ENCODE measurements around the gene SCN5A. TPM values are rescaled to one million over a fixed set of nuclear protein-coding genes. Genes with fewer than 3 reads are reported as not detected.

SCN5A gene
- total RNA-seq, 1 experiment from 2014 or later = 11.5 TPM

DNA sequence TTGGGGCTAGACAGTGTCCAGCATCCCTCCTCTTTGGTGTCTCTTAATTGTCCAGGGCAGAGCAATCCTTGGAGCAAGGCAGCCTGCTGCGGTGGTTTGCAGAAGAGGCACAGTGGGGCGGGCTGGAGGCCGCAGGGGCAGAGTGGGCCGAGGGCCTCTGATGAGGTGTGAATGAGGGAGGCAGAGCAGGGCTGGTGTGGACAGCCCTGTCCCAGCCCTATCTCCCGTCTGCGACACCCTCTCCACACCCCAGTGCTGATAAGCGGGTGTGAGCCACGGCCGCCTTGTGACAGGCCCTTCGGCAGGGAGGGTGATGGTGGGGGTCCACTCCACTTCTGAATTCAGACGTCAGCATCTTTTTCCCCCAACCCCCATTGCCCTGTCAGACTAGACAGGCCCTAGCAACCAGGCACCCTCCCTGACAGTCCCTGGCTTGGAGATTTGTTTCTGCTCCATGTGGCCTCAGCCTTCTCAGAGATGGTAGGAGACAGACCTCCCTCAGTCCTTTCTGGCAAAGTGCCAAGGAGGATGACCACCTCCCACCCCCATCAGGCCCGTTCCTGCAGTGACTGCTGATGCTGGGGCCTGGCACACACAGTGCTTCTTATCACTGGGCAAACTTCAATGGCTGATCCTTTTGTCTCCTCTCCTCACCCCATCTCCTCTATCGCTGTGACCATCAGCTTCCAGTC lies 116.1 kb downstream of the SCN5A start:
- Histone ChIP-seq H3K79me2 (ENCODE audit: insufficient read depth, low read length) (peaks cover 4% of the 10 kb centered on the region; the same call in 1 of the 2 replicates), H3K27ac (ENCODE audit: low read depth, low read length) (no peak overlapping the region), H3K9me2 (ENCODE audit: insufficient read depth) (no peaks in the 10 kb centered on the region), H3K4me3 (replicated peaks in 1 of 2; ENCODE audit: low read depth in 1 of 2, low read length in 2 of 2) (no peak overlapping the region), H3K4me2 (ENCODE audit: low read length) (no peak overlapping the region), H3K36me3 (ENCODE audit: control insufficient read depth in 1 of 2, insufficient read depth in 2 of 2, low read length in 2 of 2) (no peaks in the 10 kb centered on the region), H2AFZ (ENCODE audit: low read depth, low read length, poor library complexity, severe bottlenecking) (no peak overlapping the region), H3K9me3 (ENCODE audit: control insufficient read depth in 1 of 2, insufficient read depth in 1 of 2, low read depth in 1 of 2, low read length in 2 of 2) (no peaks in the 10 kb centered on the region), H3K9ac (ENCODE audit: low read length) (no peak overlapping the region), H4K20me1 (ENCODE audit: insufficient read depth) (no peaks in the 10 kb centered on the region), H3K27me3 (ENCODE audit: insufficient read depth, low read length) (no peaks in the 10 kb centered on the region), H3K4me1 (ENCODE audit: control insufficient read depth in 1 of 2, insufficient read depth in 2 of 2, low read length in 2 of 2) (no peaks in the 10 kb centered on the region)
- no peak for DNase-seq (ENCODE audit: low read depth, low spot score)
- ChIA-PET RAD21 (ENCODE audit: low non-redundant PET in 1 of 2, low total read pairs in 2 of 2, uncharacterized antibody in 2 of 2, unreplicated experiment in 2 of 2) (no interaction called here), CTCF (interaction anchor here (1.5 kb wide), 1 partner anchor 12 kb away, joined by 4 read pairs; no protein-coding TSS in a partner anchor), POLR2A (no interaction called here)
- BruUV-seq (replicated peaks) = no TSS peak
- TF ChIP-seq, protein P1, sequence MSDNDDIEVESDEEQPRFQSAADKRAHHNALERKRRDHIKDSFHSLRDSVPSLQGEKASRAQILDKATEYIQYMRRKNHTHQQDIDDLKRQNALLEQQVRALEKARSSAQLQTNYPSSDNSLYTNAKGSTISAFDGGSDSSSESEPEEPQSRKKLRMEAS (IDR thresholded peaks at IDR 0.05) = no peak
- TF ChIP-seq ZFX (IDR thresholded peaks at IDR 0.05) (no peak), SIN3A (IDR thresholded peaks at IDR 0.05; ENCODE audit: low read depth) (no peak), ZNF274 (IDR thresholded peaks at IDR 0.05; ENCODE audit: low read depth, low read length) (no peak), EZH2phosphoT487 (IDR thresholded peaks at IDR 0.05; ENCODE audit: borderline replicate concordance) (no peak), RAD21 (IDR thresholded peaks at IDR 0.05; ENCODE audit: low read depth) (no peak)
- intact Hi-C loops (cut with micrococcal nuclease) = no loop called here
- ATAC-seq = no peak

DNA sequence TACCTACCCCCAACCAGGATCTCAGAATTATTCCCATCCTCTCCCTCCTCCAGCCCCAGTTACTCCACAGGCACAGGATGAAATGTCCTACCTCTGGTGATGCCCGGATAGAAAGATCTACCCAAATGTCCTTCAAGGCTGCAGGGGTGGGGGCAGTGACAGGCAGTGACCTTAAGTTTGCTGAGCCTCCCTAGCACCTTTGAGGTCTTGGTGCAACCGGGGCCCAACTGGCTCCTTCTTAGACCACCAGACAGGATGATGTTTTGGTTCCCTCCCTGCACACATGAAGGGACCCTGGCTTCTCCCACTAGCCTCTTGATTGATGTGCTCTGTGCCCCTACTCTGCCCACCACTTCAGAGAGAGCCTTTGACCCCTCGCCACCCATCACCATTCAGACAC lies 117.0 kb downstream of the SCN5A start:
- peaks cover 4% of the 10 kb centered on the region; the same call in 1 of the 2 replicates for H3K79me2 ChIP-seq (ENCODE audit: insufficient read depth, low read length)
- no peak overlapping the region for H3K4me3 ChIP-seq (replicated peaks in 1 of 2; ENCODE audit: low read depth in 1 of 2, low read length in 2 of 2)
- RAD21 ChIA-PET (ENCODE audit: low non-redundant PET in 1 of 2, low total read pairs in 2 of 2, uncharacterized antibody in 2 of 2, unreplicated experiment in 2 of 2) = no interaction called here
- no peak overlapping the region for H3K4me2 ChIP-seq (ENCODE audit: low read length)
- H3K27ac ChIP-seq (ENCODE audit: low read depth, low read length) = no peak overlapping the region
- no peaks in the 10 kb centered on the region for H3K9me3 ChIP-seq (ENCODE audit: control insufficient read depth in 1 of 2, insufficient read depth in 1 of 2, low read depth in 1 of 2, low read length in 2 of 2)
- DNase-seq (ENCODE audit: low read depth, low spot score) (no peak), ATAC-seq (no peak)
- H3K9ac ChIP-seq (ENCODE audit: low read length) = no peak overlapping the region
- CTCF ChIA-PET = no interaction called here
- H2AFZ ChIP-seq (ENCODE audit: low read depth, low read length, poor library complexity, severe bottlenecking) = no peak overlapping the region
- POLR2A ChIA-PET = no interaction called here
- no peaks in the 10 kb centered on the region for H3K27me3 ChIP-seq (ENCODE audit: insufficient read depth, low read length)
- H4K20me1 ChIP-seq (ENCODE audit: insufficient read depth) = no peaks in the 10 kb centered on the region
- H3K4me1 ChIP-seq (ENCODE audit: control insufficient read depth in 1 of 2, insufficient read depth in 2 of 2, low read length in 2 of 2) = no peaks in the 10 kb centered on the region
- BruUV-seq (replicated peaks) = no TSS peak
- intact Hi-C loops (cut with micrococcal nuclease) = no loop called here
- H3K9me2 ChIP-seq (ENCODE audit: insufficient read depth) = no peaks in the 10 kb centered on the region
- peaks cover 0 to 6% of the 10 kb centered on the region in 2 experiments; a peak in 1 of 4 replicates for H3K36me3 ChIP-seq (ENCODE audit: control insufficient read depth in 1 of 2, insufficient read depth in 2 of 2, low read length in 2 of 2)
- no peak for TF ChIP-seq ZFX (IDR thresholded peaks at IDR 0.05)
- TF ChIP-seq, protein P1 (IDR thresholded peaks at IDR 0.05) = no peak
- TF ChIP-seq, protein P2, sequence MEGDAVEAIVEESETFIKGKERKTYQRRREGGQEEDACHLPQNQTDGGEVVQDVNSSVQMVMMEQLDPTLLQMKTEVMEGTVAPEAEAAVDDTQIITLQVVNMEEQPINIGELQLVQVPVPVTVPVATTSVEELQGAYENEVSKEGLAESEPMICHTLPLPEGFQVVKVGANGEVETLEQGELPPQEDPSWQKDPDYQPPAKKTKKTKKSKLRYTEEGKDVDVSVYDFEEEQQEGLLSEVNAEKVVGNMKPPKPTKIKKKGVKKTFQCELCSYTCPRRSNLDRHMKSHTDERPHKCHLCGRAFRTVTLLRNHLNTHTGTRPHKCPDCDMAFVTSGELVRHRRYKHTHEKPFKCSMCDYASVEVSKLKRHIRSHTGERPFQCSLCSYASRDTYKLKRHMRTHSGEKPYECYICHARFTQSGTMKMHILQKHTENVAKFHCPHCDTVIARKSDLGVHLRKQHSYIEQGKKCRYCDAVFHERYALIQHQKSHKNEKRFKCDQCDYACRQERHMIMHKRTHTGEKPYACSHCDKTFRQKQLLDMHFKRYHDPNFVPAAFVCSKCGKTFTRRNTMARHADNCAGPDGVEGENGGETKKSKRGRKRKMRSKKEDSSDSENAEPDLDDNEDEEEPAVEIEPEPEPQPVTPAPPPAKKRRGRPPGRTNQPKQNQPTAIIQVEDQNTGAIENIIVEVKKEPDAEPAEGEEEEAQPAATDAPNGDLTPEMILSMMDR (IDR thresholded peaks at IDR 0.05 in 2 of 3, conservative IDR thresholded peaks at IDR 0.05 in 1 of 3; ENCODE audit: borderline replicate concordance in 1 of 3, insufficient read depth in 1 of 3, low read depth in 2 of 3, low read length in 2 of 3) = no peak
- no peak for TF ChIP-seq CBX3 (IDR thresholded peaks at IDR 0.05; ENCODE audit: low read depth)
- TF ChIP-seq SIN3A (IDR thresholded peaks at IDR 0.05; ENCODE audit: low read depth) = no peak
- TF ChIP-seq POLR2AphosphoS5 (IDR thresholded peaks at IDR 0.05; ENCODE audit: low read depth, low read length) = no peak
- TF ChIP-seq, protein P3, sequence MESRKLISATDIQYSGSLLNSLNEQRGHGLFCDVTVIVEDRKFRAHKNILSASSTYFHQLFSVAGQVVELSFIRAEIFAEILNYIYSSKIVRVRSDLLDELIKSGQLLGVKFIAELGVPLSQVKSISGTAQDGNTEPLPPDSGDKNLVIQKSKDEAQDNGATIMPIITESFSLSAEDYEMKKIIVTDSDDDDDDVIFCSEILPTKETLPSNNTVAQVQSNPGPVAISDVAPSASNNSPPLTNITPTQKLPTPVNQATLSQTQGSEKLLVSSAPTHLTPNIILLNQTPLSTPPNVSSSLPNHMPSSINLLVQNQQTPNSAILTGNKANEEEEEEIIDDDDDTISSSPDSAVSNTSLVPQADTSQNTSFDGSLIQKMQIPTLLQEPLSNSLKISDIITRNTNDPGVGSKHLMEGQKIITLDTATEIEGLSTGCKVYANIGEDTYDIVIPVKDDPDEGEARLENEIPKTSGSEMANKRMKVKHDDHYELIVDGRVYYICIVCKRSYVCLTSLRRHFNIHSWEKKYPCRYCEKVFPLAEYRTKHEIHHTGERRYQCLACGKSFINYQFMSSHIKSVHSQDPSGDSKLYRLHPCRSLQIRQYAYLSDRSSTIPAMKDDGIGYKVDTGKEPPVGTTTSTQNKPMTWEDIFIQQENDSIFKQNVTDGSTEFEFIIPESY (IDR thresholded peaks at IDR 0.05; ENCODE audit: extremely low read depth, insufficient replicate concordance, low read length) = no peak
- TF ChIP-seq SRF (IDR thresholded peaks at IDR 0.05; ENCODE audit: low read depth) = no peak
- TF ChIP-seq ZNF274 (IDR thresholded peaks at IDR 0.05; ENCODE audit: low read depth, low read length) = no peak
- TF ChIP-seq EZH2phosphoT487 (IDR thresholded peaks at IDR 0.05; ENCODE audit: borderline replicate concordance) = no peak
- TF ChIP-seq EGR1 (IDR thresholded peaks at IDR 0.05; ENCODE audit: low read depth) = no peak
- no peak for TF ChIP-seq YY1 (IDR thresholded peaks at IDR 0.05; ENCODE audit: extremely low read depth, insufficient replicate concordance, low read depth, low read length)
